Measurements from ENCODE around the gene PALS1.
"Not testable (repeated sequence)": the region's sequence is repeated elsewhere in the genome, so short reads cannot be mapped to it uniquely, and the experiment has no call there.

Gene PALS1

GRCh38 chr14:67260965-67261364 is 19.7 kb downstream of the PALS1 start:
- H3K4me3 ChIP-seq (ENCODE audit: low read depth in 1 of 2, low read length in 2 of 2) = no peak overlapping the region
- H3K9me3 ChIP-seq (ENCODE audit: control insufficient read depth in 1 of 2, low read length in 2 of 2) = no peaks in the 10 kb centered on the region
- no peaks in the 10 kb centered on the region for H3K36me3 ChIP-seq (ENCODE audit: control insufficient read depth in 1 of 2, insufficient read depth in 2 of 2, low read length in 2 of 2)
- no peaks in the 10 kb centered on the region for H3K27me3 ChIP-seq (ENCODE audit: low read depth, low read length)
- H3K4me1 ChIP-seq (ENCODE audit: control insufficient read depth in 1 of 2, insufficient read depth in 2 of 2, low read length in 2 of 2) = peaks cover 6 to 23% of the 10 kb centered on the region in 2 donors
- no peak overlapping the region for H3K27ac ChIP-seq (ENCODE audit: low read length)

DNA sequence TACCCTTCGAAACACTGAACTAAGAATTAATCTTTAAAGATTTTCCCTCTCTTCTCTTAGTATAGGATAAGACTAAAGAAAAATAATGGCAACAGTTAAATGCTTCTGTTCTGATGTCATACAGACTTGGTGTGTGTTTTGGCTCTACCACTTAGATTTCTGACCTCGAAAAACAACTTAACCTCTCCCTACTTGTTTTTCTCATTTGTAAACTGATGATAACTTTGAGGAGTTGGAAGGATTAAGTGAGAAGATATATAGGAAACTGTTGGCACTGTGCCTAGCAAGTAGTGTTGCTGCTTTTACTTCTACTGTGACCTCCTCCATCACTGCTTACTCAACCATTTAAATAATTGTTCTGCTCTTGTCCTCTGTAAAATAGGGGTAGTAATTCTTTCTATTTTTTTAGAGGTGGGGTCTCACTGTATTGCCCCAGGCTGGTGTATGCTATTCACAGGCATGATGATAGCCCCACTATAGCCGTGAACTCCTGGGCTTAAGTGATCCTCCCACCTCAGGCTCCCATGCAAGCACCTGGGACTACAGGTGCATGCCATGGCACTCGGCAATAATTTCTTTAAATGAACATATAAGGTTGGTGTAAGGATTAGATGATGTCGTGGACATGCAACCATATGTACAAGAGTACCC is 22.4 kb downstream of the PALS1 start:
- Histone ChIP-seq H3K4me1 (ENCODE audit: control insufficient read depth in 1 of 2, insufficient read depth in 2 of 2, low read length in 2 of 2) (peaks cover 10 to 31% of the 10 kb centered on the region in 2 donors), H3K27ac (ENCODE audit: low read length) (no peak overlapping the region), H3K9me3 (ENCODE audit: control insufficient read depth in 1 of 2, low read length in 2 of 2) (no peaks in the 10 kb centered on the region), H3K4me3 (ENCODE audit: low read depth in 1 of 2, low read length in 2 of 2) (no peak overlapping the region), H3K36me3 (ENCODE audit: control insufficient read depth in 1 of 2, insufficient read depth in 2 of 2, low read length in 2 of 2) (no peaks in the 10 kb centered on the region), H3K27me3 (ENCODE audit: low read depth, low read length) (no peaks in the 10 kb centered on the region)

DNA sequence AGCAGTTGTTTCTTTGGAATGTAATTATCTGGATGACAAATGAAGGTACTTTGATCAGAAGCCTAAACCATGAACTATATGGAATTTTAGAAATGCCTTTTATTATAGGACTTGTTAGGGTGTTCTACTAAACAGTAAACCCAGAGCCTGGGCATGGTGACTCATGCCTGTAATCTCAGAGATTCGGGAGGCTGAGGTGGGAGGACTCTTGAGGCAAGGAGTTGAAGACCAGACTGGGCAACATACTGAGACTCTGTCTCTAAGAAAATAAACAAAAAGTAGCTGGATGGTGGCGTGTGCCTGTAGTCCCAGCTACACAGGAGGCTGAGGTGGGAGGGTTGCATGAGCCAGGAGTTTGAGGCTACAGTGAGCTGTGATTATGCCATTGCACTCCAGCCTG is 23.9 kb downstream of the PALS1 start:
- Histone ChIP-seq H3K4me1 (ENCODE audit: control insufficient read depth in 1 of 2, insufficient read depth in 2 of 2, low read length in 2 of 2) (peaks cover 10 to 46% of the 10 kb centered on the region in 2 donors), H3K36me3 (ENCODE audit: control insufficient read depth in 1 of 2, insufficient read depth in 2 of 2, low read length in 2 of 2) (no peaks in the 10 kb centered on the region), H3K27me3 (ENCODE audit: low read depth, low read length) (no peaks in the 10 kb centered on the region), H3K27ac (ENCODE audit: low read length) (no peak overlapping the region), H3K4me3 (ENCODE audit: low read depth in 1 of 2, low read length in 2 of 2) (no peak overlapping the region), H3K9me3 (ENCODE audit: control insufficient read depth in 1 of 2, low read length in 2 of 2) (no peaks in the 10 kb centered on the region)

DNA sequence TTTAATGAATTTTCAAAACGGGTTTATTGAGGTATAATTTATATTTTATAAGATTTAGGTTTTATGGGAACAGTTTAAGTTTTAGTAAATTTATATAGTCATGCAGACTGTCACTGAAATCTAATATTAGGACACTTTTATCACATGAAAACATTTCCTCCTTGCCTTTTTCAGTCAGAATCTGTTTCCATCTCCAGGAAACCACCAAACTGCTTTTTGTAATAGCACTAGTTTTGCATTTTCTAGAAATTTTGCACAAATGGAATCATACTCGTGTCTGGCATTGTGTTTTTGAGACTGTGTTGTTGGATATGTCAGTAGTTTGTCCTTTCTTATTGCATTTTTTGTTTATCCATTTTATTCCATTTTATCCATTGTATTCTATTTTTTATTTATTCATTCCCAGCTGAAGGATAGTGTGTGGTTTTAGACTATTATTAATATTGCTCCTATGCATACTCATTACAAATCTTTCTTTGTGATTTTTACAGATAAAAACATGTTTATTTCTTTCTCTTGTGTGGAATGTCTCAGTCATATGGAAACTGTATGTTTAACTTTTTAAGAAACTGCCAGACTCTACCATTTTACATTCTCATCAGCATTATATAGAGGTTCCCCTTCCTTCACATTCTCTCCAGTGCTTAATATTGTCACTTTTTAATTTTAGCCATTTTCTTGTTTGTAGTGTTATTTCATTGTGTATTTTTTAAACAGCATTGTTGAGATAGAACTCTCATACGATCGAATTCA is 26.5 kb downstream of the PALS1 start:
- no peaks in the 10 kb centered on the region for H3K9me3 ChIP-seq (ENCODE audit: control insufficient read depth in 1 of 2, low read length in 2 of 2)
- H3K27me3 ChIP-seq (ENCODE audit: low read depth, low read length) = no peaks in the 10 kb centered on the region
- H3K36me3 ChIP-seq (ENCODE audit: control insufficient read depth in 1 of 2, insufficient read depth in 2 of 2, low read length in 2 of 2) = no peaks in the 10 kb centered on the region
- peaks cover 13 to 48% of the 10 kb centered on the region in 2 donors for H3K4me1 ChIP-seq (ENCODE audit: control insufficient read depth in 1 of 2, insufficient read depth in 2 of 2, low read length in 2 of 2)
- peak overlapping the region; percentile 33 for H3K27ac ChIP-seq (ENCODE audit: low read length)
- H3K4me3 ChIP-seq (ENCODE audit: low read depth in 1 of 2, low read length in 2 of 2) = peak overlapping the region; percentile 35 to 45

DNA sequence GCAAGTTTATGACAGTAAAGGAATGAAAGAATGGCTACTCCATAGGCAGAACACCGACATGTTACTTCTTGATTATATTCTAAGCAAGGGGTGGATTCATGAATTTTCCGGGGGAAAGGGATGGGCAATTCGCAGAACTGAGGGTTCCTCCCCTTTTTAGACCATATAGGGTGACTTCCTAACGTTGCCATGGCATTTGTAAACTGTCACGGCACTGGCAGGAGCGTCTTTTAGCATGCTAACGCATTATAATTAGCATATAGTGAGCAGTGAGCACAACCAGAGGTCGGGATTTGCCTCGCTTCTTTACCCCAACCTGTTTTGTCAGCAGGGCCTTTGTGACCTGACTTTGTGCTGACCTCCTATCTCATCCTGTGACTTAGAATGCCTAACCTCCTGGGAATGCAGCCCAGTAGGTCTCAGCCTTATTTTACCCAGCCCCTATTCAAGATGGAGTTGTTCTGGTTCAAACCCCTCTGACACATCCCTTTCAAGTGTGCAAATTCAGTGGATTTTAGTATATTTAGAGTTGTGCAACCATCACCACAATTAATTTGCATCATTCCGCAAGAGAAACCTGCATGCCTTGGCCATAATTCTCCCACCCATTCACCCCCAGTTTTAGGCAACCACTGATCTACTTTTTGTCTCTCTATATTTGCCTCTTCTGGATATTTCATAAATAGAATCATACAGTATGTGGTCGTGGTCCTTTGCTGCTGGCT is 27.4 kb downstream of the PALS1 start:
- peak overlapping the region; percentile 57 for H3K27ac ChIP-seq (ENCODE audit: low read length)
- H3K36me3 ChIP-seq (ENCODE audit: control insufficient read depth in 1 of 2, insufficient read depth in 2 of 2, low read length in 2 of 2) = no peaks in the 10 kb centered on the region
- H3K4me1 ChIP-seq (ENCODE audit: control insufficient read depth in 1 of 2, insufficient read depth in 2 of 2, low read length in 2 of 2) = peaks cover 11 to 40% of the 10 kb centered on the region in 2 donors
- H3K4me3 ChIP-seq (ENCODE audit: low read depth in 1 of 2, low read length in 2 of 2) = peak overlapping the region; percentile 37 to 45
- no peaks in the 10 kb centered on the region for H3K9me3 ChIP-seq (ENCODE audit: control insufficient read depth in 1 of 2, low read length in 2 of 2)
- H3K27me3 ChIP-seq (ENCODE audit: low read depth, low read length) = no peaks in the 10 kb centered on the region

- no peaks in the 10 kb centered on the region for H3K27me3 ChIP-seq (ENCODE audit: low read depth, low read length)
- H3K9me3 ChIP-seq (ENCODE audit: control insufficient read depth in 1 of 2, low read length in 2 of 2) = no peaks in the 10 kb centered on the region
- peak overlapping the region; percentile 57 for H3K27ac ChIP-seq (ENCODE audit: low read length)
- H3K4me1 ChIP-seq (ENCODE audit: control insufficient read depth in 1 of 2, insufficient read depth in 2 of 2, low read length in 2 of 2) = peaks cover 7 to 34% of the 10 kb centered on the region in 2 donors
- H3K36me3 ChIP-seq (ENCODE audit: control insufficient read depth in 1 of 2, insufficient read depth in 2 of 2, low read length in 2 of 2) = no peaks in the 10 kb centered on the region
- H3K4me3 ChIP-seq (ENCODE audit: low read depth in 1 of 2, low read length in 2 of 2) = peak overlapping the region; percentile 37 to 38
Observed at GRCh38 chr14:67269298-67270060, 28.2 kb downstream of the PALS1 start.

DNA sequence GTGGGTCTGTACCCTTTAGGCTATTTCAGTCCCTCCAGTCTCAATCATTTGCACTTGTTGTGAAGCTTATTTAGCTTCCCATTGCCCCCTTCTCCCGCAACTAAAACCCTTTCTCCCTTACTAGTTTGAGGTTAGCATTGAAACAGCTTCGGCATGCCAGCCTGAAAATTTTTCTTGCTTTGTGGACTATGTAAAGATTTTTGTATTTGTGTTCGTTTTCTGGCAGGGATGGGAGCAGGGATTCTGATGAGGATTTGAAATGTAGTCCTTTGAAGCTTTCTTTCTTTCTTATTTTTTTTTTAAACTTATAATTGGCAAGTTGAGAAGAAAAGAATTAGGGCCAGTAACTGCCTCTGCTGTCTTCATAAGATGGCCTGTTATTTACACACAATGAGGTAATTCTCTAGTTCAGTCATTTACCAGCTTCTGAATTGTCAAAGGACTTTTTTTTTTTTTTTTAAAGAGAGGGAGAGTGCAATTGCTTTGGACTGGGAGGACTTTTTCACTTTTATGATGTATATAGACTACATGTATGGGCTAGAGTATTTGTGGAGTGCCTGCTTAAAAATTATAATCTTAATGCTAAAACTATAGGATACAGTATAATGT is 29.0 kb downstream of the PALS1 start:
- no peaks in the 10 kb centered on the region for H3K27me3 ChIP-seq (ENCODE audit: low read depth, low read length)
- peak overlapping the region; percentile 57 for H3K27ac ChIP-seq (ENCODE audit: low read length)
- no peaks in the 10 kb centered on the region for H3K36me3 ChIP-seq (ENCODE audit: control insufficient read depth in 1 of 2, insufficient read depth in 2 of 2, low read length in 2 of 2)
- peak overlapping the region; percentile 37 to 38 for H3K4me3 ChIP-seq (ENCODE audit: low read depth in 1 of 2, low read length in 2 of 2)
- no peaks in the 10 kb centered on the region for H3K9me3 ChIP-seq (ENCODE audit: control insufficient read depth in 1 of 2, low read length in 2 of 2)
- peaks cover 7 to 30% of the 10 kb centered on the region in 2 donors for H3K4me1 ChIP-seq (ENCODE audit: control insufficient read depth in 1 of 2, insufficient read depth in 2 of 2, low read length in 2 of 2)

- H3K4me1 ChIP-seq (ENCODE audit: control insufficient read depth in 1 of 2, insufficient read depth in 2 of 2, low read length in 2 of 2) = peaks cover 7 to 30% of the 10 kb centered on the region in 2 donors
- H3K27me3 ChIP-seq (ENCODE audit: low read depth, low read length) = no peaks in the 10 kb centered on the region
Observed at GRCh38 chr14:67270933-67271332, 29.7 kb downstream of the PALS1 start.

DNA sequence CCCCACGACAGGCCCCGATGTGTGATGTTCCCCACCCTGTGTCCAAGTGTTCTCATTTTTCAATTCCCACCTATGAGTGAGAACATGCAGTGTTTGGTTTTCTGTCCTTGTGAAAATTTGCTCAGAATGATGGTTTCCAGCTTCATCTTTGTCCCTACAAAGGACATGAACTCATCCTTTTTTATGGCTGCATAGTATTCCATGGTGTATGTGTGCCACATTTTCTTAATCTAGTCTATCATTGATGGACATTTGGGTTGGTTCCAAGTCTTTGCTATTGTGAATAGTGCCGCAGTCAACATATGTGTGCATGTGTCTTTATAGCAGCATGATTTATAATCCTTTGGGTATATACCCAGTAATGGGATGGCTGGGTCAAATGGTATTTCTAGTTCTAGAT is 32.0 kb downstream of the PALS1 start:
- not testable (repeated sequence) for H3K4me3 ChIP-seq (ENCODE audit: low read depth in 1 of 2, low read length in 2 of 2); H3K27me3 ChIP-seq (ENCODE audit: low read depth, low read length); H3K36me3 ChIP-seq (ENCODE audit: control insufficient read depth in 1 of 2, insufficient read depth in 2 of 2, low read length in 2 of 2); H3K27ac ChIP-seq (ENCODE audit: low read length); H3K9me3 ChIP-seq (ENCODE audit: control insufficient read depth in 1 of 2, low read length in 2 of 2)
- peaks cover 4 to 28% of the 10 kb centered on the region in 2 donors for H3K4me1 ChIP-seq (ENCODE audit: control insufficient read depth in 1 of 2, insufficient read depth in 2 of 2, low read length in 2 of 2)

More at GRCh38 chr14:67270933-67271332, 29.7 kb downstream of the PALS1 start:
- no peaks in the 10 kb centered on the region for H3K9me3 ChIP-seq (ENCODE audit: control insufficient read depth in 1 of 2, low read length in 2 of 2)
- peak overlapping the region; percentile 35 for H3K27ac ChIP-seq (ENCODE audit: low read length)
- no peak overlapping the region for H3K4me3 ChIP-seq (ENCODE audit: low read depth in 1 of 2, low read length in 2 of 2)
- no peaks in the 10 kb centered on the region for H3K36me3 ChIP-seq (ENCODE audit: control insufficient read depth in 1 of 2, insufficient read depth in 2 of 2, low read length in 2 of 2)

- no peaks in the 10 kb centered on the region for H3K27me3 ChIP-seq (ENCODE audit: low read depth, low read length)
- H3K36me3 ChIP-seq (ENCODE audit: control insufficient read depth in 1 of 2, insufficient read depth in 2 of 2, low read length in 2 of 2) = no peaks in the 10 kb centered on the region
- H3K4me3 ChIP-seq (ENCODE audit: low read depth in 1 of 2, low read length in 2 of 2) = no peak overlapping the region
- H3K9me3 ChIP-seq (ENCODE audit: control insufficient read depth in 1 of 2, low read length in 2 of 2) = no peaks in the 10 kb centered on the region
- peaks cover 0 to 5% of the 10 kb centered on the region in 2 donors for H3K4me1 ChIP-seq (ENCODE audit: control insufficient read depth in 1 of 2, insufficient read depth in 2 of 2, low read length in 2 of 2)
- no peak overlapping the region for H3K27ac ChIP-seq (ENCODE audit: low read length)
Observed at GRCh38 chr14:67276131-67276530, 34.9 kb downstream of the PALS1 start.
